Liver (tissue), 3 donors: ENCODE measurements around the gene TRIOBP.

Source experiments
- CTCF ChIP-seq: fragments of 150-350 bp; IDR thresholded peaks from 2 replicates; pipeline ENCODE4 v1.5.1; 2017; ENCODE audit warnings: improper control_type of control experiment, low read depth, low read length; ENCODE audit not compliant: missing input control
- GABPA ChIP-seq, 2 donors: IDR thresholded peaks in 1 of 2; conservative IDR thresholded peaks in 1 of 2; 2 replicates each; pipeline ENCODE4 v1.6.1; 2016; ENCODE audit warnings: antibody characterized with exemption in 2 of 2, mild to moderate bottlenecking in 1 of 2, moderate library complexity in 1 of 2
- JUND ChIP-seq, 2 donors: IDR thresholded peaks; 2 replicates each; pipeline ENCODE4 v1.6.1; 2016; ENCODE audit warnings: antibody characterized with exemption in 2 of 2
- MAX ChIP-seq: IDR thresholded peaks from 2 replicates; pipeline ENCODE4 v1.6.1; 2016; ENCODE audit warnings: antibody characterized with exemption
- RAD21 ChIP-seq, 2 donors: IDR thresholded peaks; 2 replicates each; pipeline ENCODE4 v1.6.1; 2016; ENCODE audit warnings: antibody characterized with exemption in 2 of 2, mild to moderate bottlenecking in 2 of 2
- REST ChIP-seq: IDR thresholded peaks from 2 replicates; pipeline ENCODE4 v1.6.1; 2016; ENCODE audit warnings: antibody characterized with exemption, mild to moderate bottlenecking
- RXRA ChIP-seq, 2 donors: IDR thresholded peaks; 2 replicates each; pipeline ENCODE4 v1.6.1; 2017 to 2018; ENCODE audit warnings: antibody characterized with exemption in 2 of 2, mild to moderate bottlenecking in 1 of 2
- donor health status: healthy.
- donor health status: healthy.

- TF ChIP-seq JUND (IDR thresholded peaks at IDR 0.05): no peak
- TF ChIP-seq GABPA (IDR thresholded peaks at IDR 0.05 in 1 of 2, conservative IDR thresholded peaks at IDR 0.05 in 1 of 2): no peak
- TF ChIP-seq CTCF: no peak
- no peak for TF ChIP-seq MAX
- TF ChIP-seq RAD21 (IDR thresholded peaks at IDR 0.05): no peak
- no peak for TF ChIP-seq RXRA (IDR thresholded peaks at IDR 0.05)
- no peak for TF ChIP-seq REST
Observed at GRCh38 chr22:37808294-37808657, 111.4 kb downstream of the TRIOBP start.
